Stomach (tissue), 9 donors: ENCODE data around the gene ZNF335. TPM values are rescaled to one million over a fixed set of nuclear protein-coding genes. Genes with fewer than 3 reads are reported as not detected.

Experiments used
- DNase-seq, 2 donors: peaks; one replicate each; pipeline versions ENCODE4 v3.0.0 to v3.0.0-alpha.2; 2013 to 2019
- H3K27ac ChIP-seq, 5 donors: fragments of 200-600 bp in 4 of 5; sonication (generic) in 4 of 5; one replicate each; pipeline ENCODE4 v1.5.1; 2013 to 2019; ENCODE audit warnings: mild to moderate bottlenecking in 1 of 5, moderate library complexity in 1 of 5
- H3K27me3 ChIP-seq, 3 donors: fragments of 200-600 bp; sonication (generic); one replicate each; pipeline ENCODE4 v1.5.1; 2017 to 2019; ENCODE audit warnings: mixed run types in 1 of 3
- H3K36me3 ChIP-seq, 4 donors: fragments of 200-600 bp; sonication (generic); 1 replicate in 3 of 4; 2 replicates in 1 of 4; pipeline ENCODE4 v1.5.1; 2016 to 2019
- H3K4me1 ChIP-seq, 4 donors: fragments of 200-600 bp; sonication (generic); one replicate each; pipeline ENCODE4 v1.5.1; 2016 to 2019
- H3K4me3 ChIP-seq, 4 donors: fragments of 200-600 bp; sonication (generic) in 3 of 4; one replicate each; pipeline ENCODE4 v1.5.1; 2016 to 2019; ENCODE audit warnings: mild to moderate bottlenecking in 1 of 4
- H3K9me3 ChIP-seq, 4 donors: fragments of 200-600 bp; sonication (generic); one replicate each; pipeline ENCODE4 v1.5.1; 2016 to 2019
- EP300 ChIP-seq: sonication (generic); formaldehyde crosslinking; IDR thresholded peaks from one replicate; pipeline ENCODE4 v1.6.1; 2017; ENCODE audit warnings: antibody characterized with exemption
- POLR2A ChIP-seq, 4 donors: fragments of 450-650 bp; IDR thresholded peaks; one replicate each; pipeline ENCODE4 v1.6.1; 2016; ENCODE audit warnings: antibody characterized with exemption in 4 of 4, control low read depth in 2 of 4, mild to moderate bottlenecking in 1 of 4, moderate library complexity in 1 of 4
- POLR2AphosphoS5 ChIP-seq, 3 donors: sonication (generic); formaldehyde crosslinking; IDR thresholded peaks; one replicate each; pipeline ENCODE4 v1.6.1; 2016; ENCODE audit warnings: antibody characterized with exemption in 3 of 3
- WGBS, 5 donors: extraction: QIAGEN DNeasy Blood & Tissue Kit in 3 of 5; methylation state at CpG; one replicate each; pipeline versions ENCODE4 v1.1.5 to v1.1.7; 2013 to 2018; 5-methylcytosine and 5-hydroxymethylcytosine counted together
- intact Hi-C: fragments of 100-400 bp; cut with DNase I; formaldehyde crosslinking; loops from one replicate; pipeline ENCODE4 v1.15.1; 2023; ENCODE audit warnings: low total_unique reads
- polyA plus RNA-seq, 3 donors: library from polyadenylated mRNA; stranded (reverse); fragments of 200-250 nt; gene quantifications; one replicate each; pipeline ENCODE4 v1.2.3, GENCODE V29; 2013
- total RNA-seq, 5 donors: library from RNA; depleted of rRNA; stranded (reverse); fragments of >200 nt; gene quantifications; one replicate each; pipeline versions ENCODE4 v1.1.0 to v1.2.3, GENCODE V29; 2014 to 2016
- TF ChIP-seq, protein P1 (sequence below), 7 experiments: fragments of 450-650 bp in 4 of 7; fragments of 200-600 bp in 3 of 7; sonication (generic) in 3 of 7; IDR thresholded peaks; one replicate each; pipeline ENCODE4 v1.5.1; 2016 to 2019; ENCODE audit warnings: antibody characterized with exemption in 7 of 7, control low read depth in 2 of 7, mild to moderate bottlenecking in 1 of 7
- donor health status: healthy with polysubstance abuse.
- donor health status: Bipolar disorder and iron deficiency.
- donor health status: healthy.

The ZNF335 gene
- total and polyA plus RNA-seq, 8 donors = 7.2 to 72.3 (median 18.0) TPM

GRCh38 chr20:45938727-45939438, 33.1 kb downstream of the ZNF335 start:
- no peak for DNase-seq

DNA sequence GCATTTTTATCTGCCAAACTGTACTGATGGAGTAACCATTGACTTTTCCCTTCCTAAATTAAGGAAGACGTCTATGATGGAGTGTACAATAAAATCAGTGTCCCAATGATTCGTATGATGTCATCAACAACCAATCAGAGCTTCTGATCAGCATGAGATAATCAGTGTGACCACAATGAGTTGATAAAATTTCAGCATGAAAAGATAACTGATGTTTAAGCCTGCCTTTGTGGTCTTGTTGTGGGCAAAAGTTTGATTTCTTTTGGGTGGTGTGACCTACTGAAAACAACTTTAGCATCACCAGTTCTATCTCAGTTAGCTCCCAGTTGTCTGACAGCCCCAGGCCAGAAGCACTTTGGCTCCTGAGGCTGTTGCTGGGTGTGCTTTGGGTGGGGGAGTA, 34.2 kb downstream of the ZNF335 start:
- H3K9me3 ChIP-seq = no peaks in the 10 kb centered on the region
- 56 to 71% (median 65%) methylated on average over 2 of the region's 2 CpGs for WGBS, 5 donors
- DNase-seq = no peak
- peaks cover 11 to 46% (median 29%) of the 10 kb centered on the region in 4 donors for H3K4me1 ChIP-seq
- no peak overlapping the region for H3K27ac ChIP-seq
- no peak overlapping the region for H3K4me3 ChIP-seq
- H3K36me3 ChIP-seq = peaks cover 46 to 57% (median 57%) of the 10 kb centered on the region in 4 donors
- H3K27me3 ChIP-seq = no peaks in the 10 kb centered on the region
- TF ChIP-seq POLR2AphosphoS5 (IDR thresholded peaks at IDR 0.05) (no peak), POLR2A (IDR thresholded peaks at IDR 0.05) (no peak), EP300 (no peak)
- TF ChIP-seq, protein P1, sequence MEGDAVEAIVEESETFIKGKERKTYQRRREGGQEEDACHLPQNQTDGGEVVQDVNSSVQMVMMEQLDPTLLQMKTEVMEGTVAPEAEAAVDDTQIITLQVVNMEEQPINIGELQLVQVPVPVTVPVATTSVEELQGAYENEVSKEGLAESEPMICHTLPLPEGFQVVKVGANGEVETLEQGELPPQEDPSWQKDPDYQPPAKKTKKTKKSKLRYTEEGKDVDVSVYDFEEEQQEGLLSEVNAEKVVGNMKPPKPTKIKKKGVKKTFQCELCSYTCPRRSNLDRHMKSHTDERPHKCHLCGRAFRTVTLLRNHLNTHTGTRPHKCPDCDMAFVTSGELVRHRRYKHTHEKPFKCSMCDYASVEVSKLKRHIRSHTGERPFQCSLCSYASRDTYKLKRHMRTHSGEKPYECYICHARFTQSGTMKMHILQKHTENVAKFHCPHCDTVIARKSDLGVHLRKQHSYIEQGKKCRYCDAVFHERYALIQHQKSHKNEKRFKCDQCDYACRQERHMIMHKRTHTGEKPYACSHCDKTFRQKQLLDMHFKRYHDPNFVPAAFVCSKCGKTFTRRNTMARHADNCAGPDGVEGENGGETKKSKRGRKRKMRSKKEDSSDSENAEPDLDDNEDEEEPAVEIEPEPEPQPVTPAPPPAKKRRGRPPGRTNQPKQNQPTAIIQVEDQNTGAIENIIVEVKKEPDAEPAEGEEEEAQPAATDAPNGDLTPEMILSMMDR (IDR thresholded peaks at IDR 0.05) = no peak
- intact Hi-C loops = no loop called here

More at GRCh38 chr20:45938727-45939438, 33.1 kb downstream of the ZNF335 start:
- WGBS, 5 donors = 85 to 93% (median 91%) methylated on average over 10 to 13 of the region's 13 CpGs
- no peaks in the 10 kb centered on the region for H3K9me3 ChIP-seq
- H3K36me3 ChIP-seq = peaks cover 57 to 69% (median 68%) of the 10 kb centered on the region in 4 donors
- H3K4me1 ChIP-seq = peaks cover 11 to 34% (median 18%) of the 10 kb centered on the region in 4 donors
- TF ChIP-seq POLR2AphosphoS5 (IDR thresholded peaks at IDR 0.05) = no peak
- TF ChIP-seq, protein P1 (IDR thresholded peaks at IDR 0.05) = no peak
- TF ChIP-seq POLR2A (IDR thresholded peaks at IDR 0.05) = no peak
- TF ChIP-seq EP300 = no peak
- no peak overlapping the region for H3K4me3 ChIP-seq
- no peak overlapping the region for H3K27ac ChIP-seq
- H3K27me3 ChIP-seq = no peaks in the 10 kb centered on the region
- intact Hi-C loops = no loop called here

DNA sequence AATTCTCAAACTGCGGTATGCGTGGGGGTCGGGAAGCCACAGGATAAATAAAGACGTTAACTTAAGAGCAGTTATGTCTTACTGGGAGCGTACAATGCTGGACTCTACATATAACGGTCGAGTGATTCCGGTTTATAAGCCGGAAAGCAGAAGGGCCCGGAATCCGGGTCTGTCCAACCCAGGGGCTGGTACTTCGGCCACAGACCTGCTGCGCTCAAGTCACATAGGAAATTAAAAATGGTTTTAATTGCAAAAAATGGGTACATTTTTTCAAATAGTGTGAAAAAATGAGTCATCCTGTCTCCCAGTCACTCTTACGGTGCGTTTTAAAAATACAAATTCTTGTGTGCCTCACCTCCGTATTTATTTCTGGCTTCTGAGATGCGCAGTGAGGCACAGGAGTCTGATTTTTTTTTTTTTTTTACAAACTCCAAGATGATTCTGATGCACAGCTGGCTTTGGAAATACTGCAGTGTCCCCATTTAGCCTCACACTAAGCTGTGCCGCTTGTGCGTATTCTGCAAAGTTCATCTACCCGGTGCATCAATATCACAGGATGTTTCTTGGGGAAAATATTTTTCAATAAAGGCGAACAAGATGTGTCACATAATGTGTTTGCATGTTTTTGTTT, 36.5 kb downstream of the ZNF335 start:
- no peaks in the 10 kb centered on the region for H3K9me3 ChIP-seq
- H3K36me3 ChIP-seq = peaks cover 28 to 35% (median 35%) of the 10 kb centered on the region in 4 donors
- H3K27me3 ChIP-seq = no peaks in the 10 kb centered on the region
- H3K4me1 ChIP-seq = peaks cover 11 to 48% (median 31%) of the 10 kb centered on the region in 4 donors
- no peak for DNase-seq
- TF ChIP-seq, protein P1 (IDR thresholded peaks at IDR 0.05) = no peak
- TF ChIP-seq POLR2A (IDR thresholded peaks at IDR 0.05) (no peak), POLR2AphosphoS5 (IDR thresholded peaks at IDR 0.05) (peak in 1 of 3 donors; percentile 15)
- 5 to 11% (median 9%) methylated on average over 21 of the region's 21 CpGs for WGBS, 5 donors
- peak overlapping the region; percentile 73 to 100 (median 99) for H3K4me3 ChIP-seq
- intact Hi-C loops = no loop called here
- H3K27ac ChIP-seq = peak overlapping the region; percentile 78 to 100 (median 100)

- peaks cover 21 to 28% (median 28%) of the 10 kb centered on the region in 4 donors for H3K36me3 ChIP-seq
- intact Hi-C loops = no loop called here
- peaks cover 11 to 48% (median 31%) of the 10 kb centered on the region in 4 donors for H3K4me1 ChIP-seq
- TF ChIP-seq POLR2A (IDR thresholded peaks at IDR 0.05) (peak in 2 of 4 donors; percentile 67 to 83), POLR2AphosphoS5 (IDR thresholded peaks at IDR 0.05) (peak; percentile 98 to 100 (median 99)), EP300 (no peak)
- TF ChIP-seq, protein P1 (IDR thresholded peaks at IDR 0.05) = peak in 1 of 7 experiments; percentile 12
- no peaks in the 10 kb centered on the region for H3K27me3 ChIP-seq
- peak within 1 kb of the TSS; percentile 73 to 100 (median 99) for H3K4me3 ChIP-seq
- peak within 1 kb of the TSS; percentile 100 for H3K27ac ChIP-seq
- H3K9me3 ChIP-seq = no peaks in the 10 kb centered on the region
- DNase-seq = peak; percentile 99
- WGBS, 5 donors = 0% methylated on average over 10 to 99 of the region's 102 CpGs
Observed at GRCh38 chr20:45934586-45935415, 37.2 kb downstream of the ZNF335 start, which contains the start of gene PCIF1. Gene PCIF1, plus strand, starts transcription at chr20:45934683. Its CDS starts 4,317 bp downstream, at chr20:45939000.
